Left lung (tissue), 10 donors: ENCODE data around the gene RFT1. TPM values are rescaled to one million over a fixed set of nuclear protein-coding genes. Genes with fewer than 3 reads are reported as not detected.

Experiments used
- ATAC-seq: fragments of 200-7000 bp; cut with Tn5 transposase; one replicate; pipeline ENCODE4 v1.9.1; 2020; ENCODE audit warnings: moderate library complexity
- DNase-seq, 4 donors: peaks; one replicate each; pipeline ENCODE4 v3.0.0-alpha.2; 2013 to 2020
- H3K27ac ChIP-seq, 2 donors: fragments of 200-600 bp; sonication (generic) in 1 of 2; one replicate each; pipeline versions ENCODE4 v1.5.0 to v1.8.0; 2020 to 2021
- H3K27me3 ChIP-seq, 2 donors: fragments of 200-600 bp; sonication (generic) in 1 of 2; one replicate each; pipeline versions ENCODE4 v1.5.0 to v1.8.0; 2020 to 2021
- H3K36me3 ChIP-seq, 2 donors: fragments of 200-600 bp; sonication (generic) in 1 of 2; one replicate each; pipeline versions ENCODE4 v1.5.0 to v1.8.0; 2020 to 2021
- H3K4me1 ChIP-seq, 2 donors: fragments of 200-600 bp; one replicate each; pipeline ENCODE4 v1.8.0; 2021
- H3K4me3 ChIP-seq, 2 donors: fragments of 200-600 bp; sonication (generic) in 1 of 2; one replicate each; pipeline versions ENCODE4 v1.5.0 to v1.8.0; 2020 to 2021; ENCODE audit warnings: mild to moderate bottlenecking in 1 of 2
- H3K9me3 ChIP-seq, 2 donors: fragments of 200-600 bp; sonication (generic) in 1 of 2; one replicate each; pipeline versions ENCODE4 v1.5.0 to v1.8.0; 2020 to 2021
- CTCF ChIP-seq, 2 donors: fragments of 200-600 bp; sonication (generic) in 1 of 2; IDR thresholded peaks; one replicate each; pipeline versions ENCODE4 v1.5.0 to v1.8.0; 2021; ENCODE audit warnings: antibody characterized with exemption in 2 of 2
- intact Hi-C, 2 donors: fragments of 100-400 bp; cut with DNase I; formaldehyde crosslinking; loops; one replicate each; pipeline versions ENCODE4 v1.11.2 to v1.14.2; 2022
- polyA plus RNA-seq, 6 donors: library from polyadenylated mRNA; unstranded; fragments of 120-200 nt; gene quantifications; one replicate each; pipeline ENCODE4 v1.2.1, GENCODE V29; 2013; ENCODE audit not compliant: insufficient read length in 6 of 6
- total RNA-seq, 2 donors: library from RNA; stranded (reverse); fragmentation: NEBNext Ultra II Directional; extraction: Animal tissue kit (Norgen Biotek cat#: 25700); gene quantifications; one replicate each; pipeline ENCODE4 v1.2.1, GENCODE V29; 2021
- donor health status: DM: no; HTN: yes; CAD: no.
- donor health status: DM: no; HTN: no; CAD: no.

The RFT1 gene
- total and polyA plus RNA-seq, 8 donors = 23.2 to 28.0 (median 24.4) TPM

GRCh38 chr3:53079791-53080555, 50.3 kb downstream of the RFT1 start:
- intact Hi-C loops = loop anchor here in 1 of 2 donors (10.0 kb wide), 2 partner anchors 235 to 335 kb away; no protein-coding TSS in a partner anchor
- Histone ChIP-seq H3K27me3 (no peaks in the 10 kb centered on the region), H3K4me1 (no peaks in the 10 kb centered on the region), H3K9me3 (no peaks in the 10 kb centered on the region), H3K36me3 (peaks cover 0 to 1% of the 10 kb centered on the region in 2 donors), H3K4me3 (no peak overlapping the region), H3K27ac (no peak overlapping the region)
- ATAC-seq = no peak
- DNase-seq = no peak
- TF ChIP-seq CTCF (IDR thresholded peaks at IDR 0.05) = no peak

DNA sequence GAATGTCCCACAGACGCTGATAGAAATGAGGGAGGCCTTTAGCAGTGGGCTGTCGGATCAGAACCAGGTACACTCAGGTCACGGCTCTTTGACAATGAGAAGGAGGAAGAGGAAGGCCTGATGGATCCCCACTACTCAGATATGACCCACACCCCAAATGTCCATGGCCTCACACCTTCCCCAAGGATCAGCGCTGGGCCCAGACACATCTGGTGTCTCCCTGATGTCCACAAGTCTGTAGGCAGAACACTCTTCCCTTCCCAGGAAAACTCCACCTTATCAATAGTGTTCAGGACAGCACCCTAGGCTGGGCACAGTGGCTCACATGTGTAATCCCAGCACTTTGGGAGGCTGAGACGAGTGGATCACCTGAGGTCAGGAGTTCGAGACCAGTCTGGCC, 51.1 kb downstream of the RFT1 start:
- H3K36me3 ChIP-seq = no peaks in the 10 kb centered on the region
- H3K4me3 ChIP-seq = no peak overlapping the region
- DNase-seq (no peak), ATAC-seq (no peak)
- no peak for TF ChIP-seq CTCF (IDR thresholded peaks at IDR 0.05)
- H3K4me1 ChIP-seq = no peaks in the 10 kb centered on the region
- no peaks in the 10 kb centered on the region for H3K27me3 ChIP-seq
- intact Hi-C loops = loop anchor here in 1 of 2 donors (10.0 kb wide), 2 partner anchors 234 to 334 kb away; no protein-coding TSS in a partner anchor
- no peaks in the 10 kb centered on the region for H3K9me3 ChIP-seq
- H3K27ac ChIP-seq = no peak overlapping the region

- no peak for TF ChIP-seq CTCF (IDR thresholded peaks at IDR 0.05)
- ATAC-seq = no peak
- Histone ChIP-seq H3K9me3 (no peaks in the 10 kb centered on the region), H3K27me3 (no peaks in the 10 kb centered on the region), H3K36me3 (no peaks in the 10 kb centered on the region), H3K4me1 (no peaks in the 10 kb centered on the region), H3K4me3 (no peak overlapping the region), H3K27ac (no peak overlapping the region)
- DNase-seq = no peak
- intact Hi-C loops = loop anchor here in 1 of 2 donors (10.0 kb wide), 2 partner anchors 234 to 334 kb away; no protein-coding TSS in a partner anchor
Observed at GRCh38 chr3:53078656-53079055, 51.6 kb downstream of the RFT1 start.

DNA sequence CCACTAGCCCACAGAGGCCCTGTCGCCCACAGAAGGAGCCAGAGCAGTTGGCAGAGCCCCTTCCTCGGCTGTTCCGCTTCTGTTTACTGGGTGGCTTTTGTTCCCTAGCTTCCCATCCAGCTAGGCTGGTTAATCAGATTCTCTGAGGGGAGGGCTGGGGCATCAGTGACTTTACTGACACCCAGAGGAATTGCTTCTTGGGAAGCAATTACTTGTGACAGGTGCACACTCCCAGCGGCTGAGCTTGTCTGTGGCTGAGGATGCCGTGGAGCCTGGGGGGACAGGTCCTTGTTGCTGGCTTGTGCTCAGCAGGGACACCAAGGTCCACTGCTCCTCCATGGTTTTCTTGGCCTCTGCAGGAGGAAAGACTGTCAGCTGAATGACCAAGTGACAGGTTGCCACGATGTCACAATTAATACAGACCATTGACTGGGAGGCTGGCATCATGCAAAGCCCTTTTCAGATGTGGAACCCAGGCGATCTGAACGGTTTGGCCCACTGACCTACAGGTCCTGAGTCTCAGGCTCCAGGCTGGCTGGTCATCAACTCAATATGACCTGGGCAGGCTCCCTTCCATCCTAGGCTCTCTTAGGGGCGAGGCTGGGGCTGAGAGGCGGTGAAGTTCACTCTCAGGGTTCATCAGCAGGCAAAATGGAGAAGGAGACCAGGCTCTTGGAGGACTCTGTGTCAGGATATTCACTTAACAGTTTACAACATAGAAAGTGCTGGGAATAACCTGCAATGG, 52.6 kb downstream of the RFT1 start:
- Histone ChIP-seq H3K4me1 (peaks cover 0 to 2% of the 10 kb centered on the region in 2 donors), H3K4me3 (no peak overlapping the region), H3K36me3 (no peaks in the 10 kb centered on the region), H3K27me3 (no peaks in the 10 kb centered on the region), H3K27ac (no peak overlapping the region), H3K9me3 (no peaks in the 10 kb centered on the region)
- DNase-seq = no peak
- intact Hi-C loops = loop anchor here in 1 of 2 donors (10.0 kb wide), 2 partner anchors 233 to 333 kb away; no protein-coding TSS in a partner anchor
- no peak for TF ChIP-seq CTCF (IDR thresholded peaks at IDR 0.05)
- no peak for ATAC-seq

GRCh38 chr3:53075743-53076140, 54.5 kb downstream of the RFT1 start:
- intact Hi-C loops = loop anchor here in 1 of 2 donors (10.0 kb wide), 2 partner anchors 231 to 331 kb away; no protein-coding TSS in a partner anchor
- Histone ChIP-seq H3K4me1 (peaks cover 0 to 9% of the 10 kb centered on the region in 2 donors), H3K9me3 (no peaks in the 10 kb centered on the region), H3K36me3 (no peaks in the 10 kb centered on the region), H3K4me3 (no peak overlapping the region), H3K27me3 (no peaks in the 10 kb centered on the region), H3K27ac (no peak overlapping the region)
- no peak for DNase-seq
- no peak for TF ChIP-seq CTCF (IDR thresholded peaks at IDR 0.05)
- no peak for ATAC-seq
